Colonic mucosa (tissue), 4 donors: ENCODE measurements around the gene AFAP1L2. TPM values are rescaled to one million over a fixed set of nuclear protein-coding genes. Genes with fewer than 3 reads are reported as not detected.

ENCODE experiments used
- DNase-seq: peaks from one replicate; pipeline ENCODE4 v3.0.0-alpha.2; 2020
- H3K27ac ChIP-seq: fragments of 200-600 bp; one replicate; pipeline ENCODE4 v1.8.0; 2021
- H3K27me3 ChIP-seq: fragments of 200-600 bp; one replicate; pipeline ENCODE4 v1.8.0; 2021
- H3K36me3 ChIP-seq: fragments of 200-600 bp; one replicate; pipeline ENCODE4 v1.8.0; 2021
- H3K4me1 ChIP-seq: fragments of 200-600 bp; one replicate; pipeline ENCODE4 v1.8.0; 2021; ENCODE audit warnings: mild to moderate bottlenecking
- H3K4me3 ChIP-seq: fragments of 200-600 bp; one replicate; pipeline ENCODE4 v1.8.0; 2021
- H3K9ac ChIP-seq, 2 donors: one replicate each; pipeline ENCODE4 v1.7.0; 2013; ENCODE audit warnings: control low read depth in 2 of 2, low read depth in 2 of 2, low read length in 2 of 2
- H3K9me3 ChIP-seq: fragments of 200-600 bp; one replicate; pipeline ENCODE4 v1.8.0; 2021
- CTCF ChIP-seq: fragments of 200-600 bp; IDR thresholded peaks from one replicate; pipeline ENCODE4 v1.8.0; 2022; ENCODE audit warnings: antibody characterized with exemption, mild to moderate bottlenecking
- intact Hi-C: fragments of 100-400 bp; cut with DNase I; formaldehyde crosslinking; loops from one replicate; pipeline ENCODE4 v1.14.1; 2022
- total RNA-seq, 2 donors: library from RNA; stranded (reverse); fragmentation: NEBNext Ultra II Directional in 1 of 2; extraction: Animal tissue kit (Norgen Biotek cat#: 25700) in 1 of 2; gene quantifications; one replicate each; pipeline ENCODE4 v1.2.1, GENCODE V29; 2021
- donor health status: healthy.
- donor health status: DM: no; HTN: no; CAD: no.
- donor health status: DM: no; HTN: no; CAD: no.

Gene AFAP1L2
- total RNA-seq, 2 donors from 2014 or later: 7.9 to 13.7 TPM

GRCh38 chr10:114295393-114295792, 108.9 kb downstream of the AFAP1L2 start:
- Histone ChIP-seq H3K9me3 (no peaks in the 10 kb centered on the region), H3K27ac (no peak overlapping the region), H3K4me3 (no peak overlapping the region), H3K9ac (no peak overlapping the region), H3K27me3 (no peaks in the 10 kb centered on the region), H3K4me1 (no peaks in the 10 kb centered on the region), H3K36me3 (no peaks in the 10 kb centered on the region)
- TF ChIP-seq CTCF: no peak
- intact Hi-C loops: no loop called here
- no peak for DNase-seq

DNA sequence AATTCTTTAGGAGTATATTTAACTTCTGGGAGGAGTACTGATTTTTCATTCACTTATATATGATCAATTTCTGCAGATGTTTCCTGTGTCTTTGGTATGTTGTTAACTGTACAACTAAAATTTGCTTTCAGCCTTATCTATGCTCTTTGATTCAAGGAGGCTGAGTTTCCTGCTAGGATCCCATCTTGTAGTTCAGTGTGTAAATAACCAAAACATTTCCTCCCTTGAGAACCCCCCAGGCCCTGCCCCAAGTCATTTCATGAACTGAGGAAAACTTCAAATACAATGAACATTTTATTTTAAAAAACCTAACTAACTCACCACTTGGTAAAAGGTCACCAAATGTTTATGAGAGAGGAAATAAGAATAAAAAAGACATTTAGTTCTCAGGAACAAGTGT, 109.8 kb downstream of the AFAP1L2 start:
- no peak overlapping the region for H3K27ac ChIP-seq
- no peaks in the 10 kb centered on the region for H3K27me3 ChIP-seq
- intact Hi-C loops: no loop called here
- H3K9me3 ChIP-seq: no peaks in the 10 kb centered on the region
- no peaks in the 10 kb centered on the region for H3K4me1 ChIP-seq
- no peak for DNase-seq
- no peak overlapping the region for H3K9ac ChIP-seq
- H3K36me3 ChIP-seq: no peaks in the 10 kb centered on the region
- TF ChIP-seq CTCF: no peak
- no peak overlapping the region for H3K4me3 ChIP-seq

- H3K27ac ChIP-seq: no peak overlapping the region
- H3K36me3 ChIP-seq: no peaks in the 10 kb centered on the region
- intact Hi-C loops: no loop called here
- H3K9ac ChIP-seq: no peak overlapping the region
- no peaks in the 10 kb centered on the region for H3K4me1 ChIP-seq
- H3K27me3 ChIP-seq: no peaks in the 10 kb centered on the region
- no peak for TF ChIP-seq CTCF
- DNase-seq: no peak
- no peak overlapping the region for H3K4me3 ChIP-seq
- no peaks in the 10 kb centered on the region for H3K9me3 ChIP-seq
These were observed 111.2 kb downstream of the AFAP1L2 start for GRCh38 chr10:114293075-114293474.

- no peaks in the 10 kb centered on the region for H3K4me1 ChIP-seq
- H3K9ac ChIP-seq: no peak overlapping the region
- TF ChIP-seq CTCF: no peak
- no peaks in the 10 kb centered on the region for H3K36me3 ChIP-seq
- no peaks in the 10 kb centered on the region for H3K27me3 ChIP-seq
- no peak overlapping the region for H3K27ac ChIP-seq
- DNase-seq: no peak
- intact Hi-C loops: no loop called here
- no peak overlapping the region for H3K4me3 ChIP-seq
- no peaks in the 10 kb centered on the region for H3K9me3 ChIP-seq
These were observed 112.8 kb downstream of the AFAP1L2 start for GRCh38 chr10:114291516-114291915.

DNA sequence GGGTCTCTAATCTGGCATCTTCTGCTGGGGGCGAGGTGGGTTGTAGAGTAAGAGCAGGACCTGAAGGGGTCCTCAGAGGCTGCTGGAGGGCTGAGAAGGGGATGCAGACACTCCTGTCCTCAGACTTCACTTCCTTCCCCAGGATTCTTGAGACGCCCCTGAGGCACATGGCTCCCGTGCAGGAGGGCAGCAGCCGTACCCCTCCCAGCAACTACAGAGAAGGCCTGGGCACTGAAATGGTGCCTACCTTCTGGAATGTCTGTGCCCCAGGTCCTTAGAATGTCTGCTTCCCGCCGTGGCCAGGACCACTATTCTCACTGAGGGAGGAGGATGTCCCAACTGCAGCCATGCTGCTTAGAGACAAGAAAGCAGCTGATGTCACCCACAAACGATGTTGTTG, 113.2 kb downstream of the AFAP1L2 start:
- no peaks in the 10 kb centered on the region for H3K27me3 ChIP-seq
- H3K27ac ChIP-seq: no peak overlapping the region
- no peaks in the 10 kb centered on the region for H3K4me1 ChIP-seq
- no peak overlapping the region for H3K4me3 ChIP-seq
- no peaks in the 10 kb centered on the region for H3K36me3 ChIP-seq
- no peak for DNase-seq
- H3K9me3 ChIP-seq: no peaks in the 10 kb centered on the region
- no peak for TF ChIP-seq CTCF
- intact Hi-C loops: no loop called here
- no peak overlapping the region for H3K9ac ChIP-seq

GRCh38 chr10:114290038-114290437, 114.3 kb downstream of the AFAP1L2 start:
- Histone ChIP-seq H3K4me3 (no peak overlapping the region), H3K36me3 (no peaks in the 10 kb centered on the region), H3K27ac (no peak overlapping the region), H3K9me3 (no peaks in the 10 kb centered on the region), H3K9ac (no peak overlapping the region), H3K27me3 (no peaks in the 10 kb centered on the region), H3K4me1 (no peaks in the 10 kb centered on the region)
- DNase-seq: no peak
- no peak for TF ChIP-seq CTCF
- intact Hi-C loops: no loop called here
